Measurements from ENCODE around the gene RCVRN. TPM values are rescaled to one million over a fixed set of nuclear protein-coding genes. Genes with fewer than 3 reads are reported as not detected.

The RCVRN gene
- total RNA-seq, 2 experiments from 2014 or later, result not detected

DNA sequence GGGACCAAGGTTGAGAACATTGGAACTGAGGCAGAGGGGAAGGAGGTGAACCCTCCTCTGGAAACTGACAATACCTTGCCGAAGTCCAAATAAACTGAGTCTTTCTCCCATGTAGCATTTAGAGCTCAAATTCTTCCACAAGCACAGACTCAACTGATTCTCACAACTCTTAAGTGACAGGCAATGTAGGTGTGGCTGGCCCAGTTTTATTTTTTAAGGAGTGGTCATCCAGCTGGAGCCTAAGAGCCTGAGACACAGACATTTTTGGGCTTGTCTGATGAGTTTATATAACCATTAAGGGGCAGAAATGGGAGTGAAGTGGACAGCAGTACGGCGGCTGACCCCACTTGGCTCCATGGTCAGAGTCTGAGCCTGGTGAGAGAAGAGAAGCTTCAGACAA lies 10.8 kb downstream of the RCVRN start:
- CTCF ChIA-PET, result no interaction called here
- POLR2A ChIA-PET, result no interaction called here
- H3K4me1 Mint-ChIP-seq (ENCODE audit: low read depth), result no peaks in the 10 kb centered on the region
- Histone ChIP-seq H3K36me3 (ENCODE audit: insufficient read depth, low read length) (no peaks in the 10 kb centered on the region), H3K4me1 (ENCODE audit: insufficient read depth, low read length) (no peaks in the 10 kb centered on the region), H3K9me3 (ENCODE audit: control insufficient read depth in 1 of 2, insufficient read depth in 1 of 2, low read length in 2 of 2) (peaks cover 0 to 7% of the 10 kb centered on the region in 2 experiments), H3K27ac (ENCODE audit: low read depth in 1 of 2, low read length in 2 of 2) (no peak overlapping the region), H3K27me3 (ENCODE audit: control insufficient read depth in 1 of 2, insufficient read depth in 2 of 2, low read length in 2 of 2) (no peaks in the 10 kb centered on the region), H3K4me3 (ENCODE audit: low read length) (no peak overlapping the region)
- ATAC-seq (ENCODE audit: poor library complexity) (no peak), DNase-seq (no peak)
- H3K27me3 Mint-ChIP-seq, result peaks cover 27% of the 10 kb centered on the region
- intact Hi-C loops (cut with DNase I, micrococcal nuclease), result no loop called here
- H3K36me3 Mint-ChIP-seq (ENCODE audit: low read depth), result no peaks in the 10 kb centered on the region
- no peak overlapping the region for H3K27ac Mint-ChIP-seq
- TF ChIP-seq, protein P1, sequence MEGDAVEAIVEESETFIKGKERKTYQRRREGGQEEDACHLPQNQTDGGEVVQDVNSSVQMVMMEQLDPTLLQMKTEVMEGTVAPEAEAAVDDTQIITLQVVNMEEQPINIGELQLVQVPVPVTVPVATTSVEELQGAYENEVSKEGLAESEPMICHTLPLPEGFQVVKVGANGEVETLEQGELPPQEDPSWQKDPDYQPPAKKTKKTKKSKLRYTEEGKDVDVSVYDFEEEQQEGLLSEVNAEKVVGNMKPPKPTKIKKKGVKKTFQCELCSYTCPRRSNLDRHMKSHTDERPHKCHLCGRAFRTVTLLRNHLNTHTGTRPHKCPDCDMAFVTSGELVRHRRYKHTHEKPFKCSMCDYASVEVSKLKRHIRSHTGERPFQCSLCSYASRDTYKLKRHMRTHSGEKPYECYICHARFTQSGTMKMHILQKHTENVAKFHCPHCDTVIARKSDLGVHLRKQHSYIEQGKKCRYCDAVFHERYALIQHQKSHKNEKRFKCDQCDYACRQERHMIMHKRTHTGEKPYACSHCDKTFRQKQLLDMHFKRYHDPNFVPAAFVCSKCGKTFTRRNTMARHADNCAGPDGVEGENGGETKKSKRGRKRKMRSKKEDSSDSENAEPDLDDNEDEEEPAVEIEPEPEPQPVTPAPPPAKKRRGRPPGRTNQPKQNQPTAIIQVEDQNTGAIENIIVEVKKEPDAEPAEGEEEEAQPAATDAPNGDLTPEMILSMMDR (IDR thresholded peaks at IDR 0.05), result no peak
- no peak overlapping the region for H3K4me3 Mint-ChIP-seq
- H3K9me3 Mint-ChIP-seq, result no peaks in the 10 kb centered on the region

DNA sequence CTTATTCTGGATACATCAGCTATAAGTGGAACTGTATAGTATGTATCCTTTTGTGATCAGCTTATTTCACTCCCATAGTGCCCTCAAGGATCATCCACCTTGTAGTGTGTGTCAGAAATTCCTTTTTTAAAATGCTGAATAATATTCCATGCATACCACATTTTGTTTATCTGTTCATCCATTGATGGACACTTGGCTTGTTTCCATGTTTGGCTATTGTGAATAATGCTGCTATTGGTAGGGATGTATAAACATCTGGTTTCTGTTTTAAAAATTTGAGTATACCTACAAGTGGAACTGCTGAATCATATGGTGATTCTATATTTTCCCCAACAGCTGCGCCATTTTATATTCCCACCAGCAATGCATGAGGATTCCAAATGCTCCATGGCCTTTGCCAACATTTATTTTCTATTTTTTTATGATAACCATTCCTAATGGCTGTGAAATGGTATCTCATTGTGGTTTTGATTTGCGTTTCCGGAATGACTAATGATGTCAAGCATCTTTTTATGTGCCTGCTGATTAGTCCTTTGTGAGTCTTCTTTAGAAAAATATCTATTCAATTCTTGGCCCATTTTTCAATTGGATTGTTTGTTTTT lies 11.6 kb downstream of the RCVRN start:
- ATAC-seq (ENCODE audit: poor library complexity) (no peak), DNase-seq (no peak)
- Mint-ChIP-seq H3K36me3 (ENCODE audit: low read depth) (no peaks in the 10 kb centered on the region), H3K4me3 (no peak overlapping the region), H3K4me1 (ENCODE audit: low read depth) (no peaks in the 10 kb centered on the region), H3K27me3 (peaks cover 27% of the 10 kb centered on the region), H3K27ac (no peak overlapping the region), H3K9me3 (no peaks in the 10 kb centered on the region)
- no peaks in the 10 kb centered on the region for H3K36me3 ChIP-seq (ENCODE audit: insufficient read depth, low read length)
- TF ChIP-seq, protein P1 (IDR thresholded peaks at IDR 0.05), result no peak
- H3K4me1 ChIP-seq (ENCODE audit: insufficient read depth, low read length), result no peaks in the 10 kb centered on the region
- H3K4me3 ChIP-seq (ENCODE audit: low read length), result no peak overlapping the region
- H3K27me3 ChIP-seq (ENCODE audit: control insufficient read depth in 1 of 2, insufficient read depth in 2 of 2, low read length in 2 of 2), result no peaks in the 10 kb centered on the region
- intact Hi-C loops (cut with DNase I, micrococcal nuclease), result no loop called here
- no peak overlapping the region for H3K27ac ChIP-seq (ENCODE audit: low read depth in 1 of 2, low read length in 2 of 2)
- POLR2A ChIA-PET, result no interaction called here
- peaks cover 0 to 8% of the 10 kb centered on the region in 2 experiments for H3K9me3 ChIP-seq (ENCODE audit: control insufficient read depth in 1 of 2, insufficient read depth in 1 of 2, low read length in 2 of 2)
- CTCF ChIA-PET, result no interaction called here

DNA sequence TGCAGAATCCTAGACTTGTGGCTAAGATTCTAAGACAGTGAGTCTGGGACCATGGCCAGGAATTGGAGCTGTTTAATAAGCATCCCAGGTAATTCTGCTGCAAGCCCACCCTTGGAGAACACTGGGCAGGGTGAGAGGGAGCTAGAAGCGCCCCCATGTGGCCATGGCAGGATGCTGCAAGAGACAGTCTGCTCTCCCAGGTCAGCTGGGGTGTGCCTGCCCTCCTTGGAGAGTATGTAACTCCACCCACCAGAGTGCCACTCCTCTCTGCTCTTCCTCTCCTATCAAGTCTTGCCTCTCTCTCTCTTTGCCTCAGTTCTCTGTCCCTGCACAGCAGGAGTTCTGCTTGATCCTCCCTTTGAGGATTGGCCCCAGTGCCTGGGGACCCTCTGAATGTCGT lies 14.9 kb downstream of the RCVRN start:
- Histone ChIP-seq H3K4me3 (ENCODE audit: low read length) (no peak overlapping the region), H3K4me1 (ENCODE audit: insufficient read depth, low read length) (no peaks in the 10 kb centered on the region), H3K36me3 (ENCODE audit: insufficient read depth, low read length) (no peaks in the 10 kb centered on the region), H3K27ac (ENCODE audit: low read depth in 1 of 2, low read length in 2 of 2) (no peak overlapping the region), H3K27me3 (ENCODE audit: control insufficient read depth in 1 of 2, insufficient read depth in 2 of 2, low read length in 2 of 2) (no peaks in the 10 kb centered on the region), H3K9me3 (ENCODE audit: control insufficient read depth in 1 of 2, insufficient read depth in 1 of 2, low read length in 2 of 2) (peaks cover 0 to 8% of the 10 kb centered on the region in 2 experiments)
- POLR2A ChIA-PET, result no interaction called here
- CTCF ChIA-PET, result no interaction called here
- H3K36me3 Mint-ChIP-seq (ENCODE audit: low read depth), result no peaks in the 10 kb centered on the region
- no peak overlapping the region for H3K27ac Mint-ChIP-seq
- H3K4me3 Mint-ChIP-seq, result no peak overlapping the region
- intact Hi-C loops (cut with DNase I, micrococcal nuclease), result no loop called here
- TF ChIP-seq, protein P1 (IDR thresholded peaks at IDR 0.05), result no peak
- H3K27me3 Mint-ChIP-seq, result peaks cover 15% of the 10 kb centered on the region
- no peaks in the 10 kb centered on the region for H3K9me3 Mint-ChIP-seq
- ATAC-seq (ENCODE audit: poor library complexity), result no peak
- DNase-seq, result no peak
- no peaks in the 10 kb centered on the region for H3K4me1 Mint-ChIP-seq (ENCODE audit: low read depth)
